K562 (cell line): Measurements from ENCODE around the gene ZDHHC14. TPM values are rescaled to one million over a fixed set of nuclear protein-coding genes. Genes with fewer than 3 reads are reported as not detected.

ENCODE experiments used
- ATAC-seq: fragments of 200-7000 bp; cut with Tn5 transposase; 3 replicates; pipeline ENCODE4 v1.9.1; 2020; ENCODE audit warnings: moderate library complexity
- BruUV-seq: library from RNA; stranded (reverse); fragments of 400-500 nt; replicated peaks from 2 replicates; lab custom pipeline; 2021; lab: Mats Ljungman, UMichigan
- CTCF ChIA-PET: fragments of 300-600 bp; formaldehyde crosslinking; extraction: SDS; loops from one replicate; lab custom pipeline; 2021; ENCODE audit warnings: low intra/inter-chr PET ratio; lab: Yijun Ruan, JAX
- POLR2A ChIA-PET: fragments of 300-600, 350-650 bp; sonication (Branson Sonifier 250); formaldehyde crosslinking; extraction: SDS; loops from one replicate; lab custom pipeline; 2021; ENCODE audit warnings: antibody characterized with exemption, inconsistent platforms; lab: Yijun Ruan, JAX
- DNase-seq, 4 experiments: peaks; one replicate each; pipeline versions ENCODE4 v3.0.0 to v3.0.0-alpha.2; 2011 to 2018; ENCODE audit warnings: low spot score in 3 of 4, mixed read lengths in 3 of 4; ENCODE audit errors: extremely low read depth in 1 of 4
- FAIRE-seq: peaks from 2 replicates; lab custom pipeline; 2011; peaks lifted over from hg19 to GRCh38; lab: Jason Lieb, UNC
- H2AFZ ChIP-seq: 2 replicates; pipeline ENCODE4 v1.6.0; 2011; ENCODE audit warnings: low read depth, low read length, control low read depth, inconsistent platforms
- H3K27ac ChIP-seq: fragments of 200-600 bp; 3 replicates; pipeline ENCODE4 v1.8.0; 2011; ENCODE audit warnings: low read depth, mild to moderate bottlenecking, control low read depth, inconsistent platforms, low read length, moderate library complexity, mixed read lengths; ENCODE audit errors: extremely low read depth
- H3K27me3 ChIP-seq, 2 experiments: fragments of 300-600 bp in 1 of 2; 2 replicates in 1 of 2; 3 replicates in 1 of 2; pipeline versions ENCODE4 v1.6.0 to v1.8.0; 2011; ENCODE audit warnings: inconsistent platforms in 2 of 2, low read length in 2 of 2, mild to moderate bottlenecking in 1 of 2, mixed read lengths in 1 of 2, moderate library complexity in 1 of 2; ENCODE audit not compliant: control insufficient read depth in 2 of 2, insufficient read depth in 2 of 2
- H3K36me3 ChIP-seq: fragments of 300-600 bp; 3 replicates; pipeline ENCODE4 v1.8.0; 2011; ENCODE audit warnings: mild to moderate bottlenecking, low read length, inconsistent platforms; ENCODE audit not compliant: control insufficient read depth, insufficient read depth
- H3K4me1 ChIP-seq, 2 experiments: fragments of 200-600 bp in 1 of 2; replicated peaks in 1 of 2; 2 replicates in 1 of 2; 3 replicates in 1 of 2; pipeline versions ENCODE4 v1.5.1 to v1.8.0; 2011; ENCODE audit warnings: inconsistent platforms in 2 of 2, low read length in 2 of 2, mild to moderate bottlenecking in 1 of 2, mixed read lengths in 1 of 2, moderate library complexity in 1 of 2; ENCODE audit not compliant: control insufficient read depth in 2 of 2, insufficient read depth in 2 of 2
- H3K4me2 ChIP-seq: 2 replicates; pipeline ENCODE4 v1.6.1; 2011; ENCODE audit warnings: low read length, control low read depth, inconsistent platforms, mixed read lengths; ENCODE audit not compliant: insufficient read depth
- H3K4me3 ChIP-seq: fragments of 200-600 bp; sonication (generic), shearing (Covaris generic); 2 replicates; pipeline ENCODE4 v1.5.1; 2016; ENCODE audit warnings: control low read depth, inconsistent platforms
- H3K79me2 ChIP-seq: fragments of 200-600 bp; 3 replicates; pipeline ENCODE4 v1.8.0; 2011; ENCODE audit warnings: low read length, inconsistent platforms; ENCODE audit not compliant: control insufficient read depth, insufficient read depth
- H3K9ac ChIP-seq, 2 experiments: 2 replicates each; pipeline versions ENCODE4 v1.6.0 to v1.6.1; 2011; ENCODE audit warnings: low read depth in 2 of 2, low read length in 2 of 2, control low read depth in 1 of 2, inconsistent platforms in 1 of 2, mild to moderate bottlenecking in 1 of 2, mixed read lengths in 1 of 2; ENCODE audit not compliant: insufficient read depth in 1 of 2
- H3K9me1 ChIP-seq: one replicate; pipeline ENCODE4 v1.6.0; 2011; ENCODE audit warnings: inconsistent platforms, mild to moderate bottlenecking, low read length, moderate library complexity; ENCODE audit not compliant: control insufficient read depth, insufficient read depth
- H3K9me3 ChIP-seq: replicated peaks from 2 replicates; pipeline ENCODE4 v1.5.1; 2011; ENCODE audit warnings: low read depth, low read length, inconsistent platforms; ENCODE audit not compliant: control insufficient read depth, insufficient read depth
- H4K20me1 ChIP-seq: replicated peaks from 2 replicates; pipeline ENCODE4 v1.6.1; 2011; ENCODE audit warnings: low read length, inconsistent platforms, mixed read lengths; ENCODE audit not compliant: control insufficient read depth, insufficient read depth
- CTCF ChIP-seq, 3 experiments: IDR thresholded peaks in 2 of 3; conservative IDR thresholded peaks in 1 of 3; 2 replicates each; pipeline ENCODE4 v1.5.1; 2011 to 2012; ENCODE audit warnings: low read length in 3 of 3, mild to moderate bottlenecking in 3 of 3, control low read depth in 2 of 3, improper control_type of control experiment in 1 of 3, inconsistent platforms in 1 of 3, low read depth in 1 of 3, mixed read lengths in 1 of 3, moderate library complexity in 1 of 3; ENCODE audit not compliant: insufficient read depth in 2 of 3
- DPF2 ChIP-seq: fragments of 450-650 bp; IDR thresholded peaks from 2 replicates; pipeline ENCODE4 v1.6.1; 2016
- E2F6 ChIP-seq, 2 experiments: IDR thresholded peaks; 2 replicates each; pipeline ENCODE4 v1.6.1; 2011; ENCODE audit warnings: borderline replicate concordance in 1 of 2, control low read depth in 1 of 2, low read depth in 1 of 2, low read length in 1 of 2, mild to moderate bottlenecking in 1 of 2, mixed read lengths in 1 of 2, moderate library complexity in 1 of 2; ENCODE audit not compliant: insufficient read depth in 1 of 2, insufficient read length in 1 of 2, poor library complexity in 1 of 2, severe bottlenecking in 1 of 2; ENCODE audit errors: extremely low read depth in 1 of 2
- GABPA ChIP-seq: fragments of 200-800 bp; sonication (Bioruptor generic); conservative IDR thresholded peaks from 2 replicates; pipeline ENCODE4 v1.6.1; 2016; ENCODE audit warnings: low read depth, missing genetic modification characterization, missing compliant biosample characterization
- HMBOX1 ChIP-seq: sonication (generic); IDR thresholded peaks from 2 replicates; pipeline ENCODE4 v1.6.1; 2016
- KAT7 ChIP-seq: sonication (generic); formaldehyde crosslinking; IDR thresholded peaks from 2 replicates; pipeline ENCODE4 v1.8.0; 2022; ENCODE audit warnings: missing genetic modification reagents, mild to moderate bottlenecking, borderline replicate concordance
- KLF1 ChIP-seq: fragments of 450-650 bp; IDR thresholded peaks from 2 replicates; pipeline ENCODE4 v1.6.1; 2016; ENCODE audit warnings: missing genetic modification characterization, missing compliant biosample characterization
- POLR2H ChIP-seq: IDR thresholded peaks from 2 replicates; pipeline ENCODE4 v1.6.1; 2016; ENCODE audit warnings: missing genetic modification characterization, low read depth, mild to moderate bottlenecking, control low read depth, missing compliant biosample characterization, moderate library complexity
- RCOR1 ChIP-seq, 2 experiments: IDR thresholded peaks; 2 replicates each; pipeline ENCODE4 v1.6.1; 2012; ENCODE audit warnings: low read depth in 2 of 2, low read length in 2 of 2, borderline replicate concordance in 1 of 2, improper control_type of control experiment in 1 of 2
- ZNF592 ChIP-seq: fragments of 450-650 bp; IDR thresholded peaks from 2 replicates; pipeline ENCODE4 v1.6.1; 2017; ENCODE audit warnings: antibody characterized with exemption, mild to moderate bottlenecking
- WGBS: fragments of 100-300 bp; shearing (Covaris generic); methylation state at CpG from one replicate; pipeline ENCODE4 v1.1.6; 2016; ENCODE audit warnings: low coverage, mixed read lengths; ENCODE audit not compliant: insufficient coverage; ENCODE audit errors: missing lambda C conversion rate; 5-methylcytosine and 5-hydroxymethylcytosine counted together
- in situ Hi-C: fragments of 300-500 bp; cut with MboI; formaldehyde crosslinking; loops from 4 replicates; pipeline ENCODE4 v1.15.0; 2018; ENCODE audit warnings: inconsistent platforms, mixed read lengths
- intact Hi-C: fragments of 100-400 bp; cut with micrococcal nuclease; formaldehyde crosslinking; loops from 2 replicates; pipeline ENCODE4 v1.14.2; 2022
- polyA plus RNA-seq, 8 experiments: library from polyadenylated mRNA; depleted of rRNA in 4 of 8; stranded (reverse) in 5 of 8; unstranded in 3 of 8; fragments of >200 nt; fragmentation: Nextera tagmentation in 2 of 8; fragmentation: Illumina TruSeq in 1 of 8; extraction: Ambion mirVana in 2 of 8; extraction: Trizol in 1 of 8; gene quantifications; 2 replicates each; pipeline versions ENCODE4 v1.2.1 to v1.2.3, GENCODE V29; 2011 to 2014; ENCODE audit warnings: inconsistent platforms in 1 of 8, missing spikeins in 1 of 8
- total RNA-seq, 7 experiments: library from RNA; depleted of rRNA in 6 of 7; stranded (reverse); fragments of >200 nt in 6 of 7; fragmentation: Illumina TruSeq in 2 of 7; extraction: Trizol in 2 of 7; gene quantifications; 2 replicates each; pipeline versions ENCODE4 v1.2.1 to v1.2.3, GENCODE V29; 2011 to 2021; ENCODE audit warnings: low replicate concordance in 1 of 7

ZDHHC14 gene
- total and polyA plus RNA-seq, 9 of the 15 experiments (the other 6 are each of a cell fraction or from before 2014, with no cell fraction given): 0.92 to 23.1 (median 13.8) TPM

- no peaks in the 10 kb centered on the region for H3K27me3 ChIP-seq
- no peaks in the 10 kb centered on the region for H3K9me1 ChIP-seq
- peaks cover 61% of the 10 kb centered on the region for H3K79me2 ChIP-seq
- CTCF ChIA-PET: no interaction called here
- WGBS: 11% methylated on average over 6 of the region's 6 CpGs
- peak overlapping the region; percentile 84 for H3K27ac ChIP-seq
- intact Hi-C loops: loop anchor here (5.0 kb wide), 1 partner anchor 77 kb away; no protein-coding TSS in a partner anchor
- peaks cover 3% of the 10 kb centered on the region; the same call in 1 of the 3 replicates for H3K36me3 ChIP-seq
- POLR2A ChIA-PET: interaction anchor here (0.6 to 2.6 kb wide), 10 partner anchors 8 to 1337 kb away, joined by 3 to 11 read pairs (median 3); no protein-coding TSS in a partner anchor
- DNase-seq (peak in 2 of 4 experiments; percentile 61 to 62), ATAC-seq (peak; percentile 56), FAIRE-seq (peak; percentile 56)
- H3K4me1 ChIP-seq: peaks cover 46 to 58% of the 10 kb centered on the region in 2 experiments
- H2AFZ ChIP-seq: peak overlapping the region; percentile 91
- no TSS peak for BruUV-seq
- peak overlapping the region; percentile 82 for H3K4me2 ChIP-seq
- in situ Hi-C loops: no loop called here
- H3K4me3 ChIP-seq: no peak overlapping the region
- no peaks in the 10 kb centered on the region for H4K20me1 ChIP-seq
- no peaks in the 10 kb centered on the region for H3K9me3 ChIP-seq
- H3K9ac ChIP-seq: peak overlapping the region; percentile 39 to 70; a peak in 3 of 4 replicates
- TF ChIP-seq CTCF (IDR thresholded peaks at IDR 0.05 in 2 of 3, conservative IDR thresholded peaks at IDR 0.05 in 1 of 3; ENCODE audit: insufficient read depth in 2 of 3, low read depth in 1 of 3, low read length in 3 of 3): peak in 1 of 3 experiments; percentile 15; a peak in 1 of 6 replicates
- 0 out of 2 replicates have a peak, but pooled peaks have one; percentile 28 for TF ChIP-seq KLF1 (tag)
- TF ChIP-seq POLR2H (tag): peak; percentile 31; the same call in 1 of the 2 replicates
- 0 out of 2 replicates have a peak, but pooled peaks have one; percentile 21 for TF ChIP-seq GABPA (tag)
- TF ChIP-seq DPF2: 0 out of 2 replicates have a peak, but pooled peaks have one; percentile 23
- peak; percentile 62; the same call in 1 of the 2 replicates for TF ChIP-seq HMBOX1
- TF ChIP-seq KAT7 (CRISPR knock-in tag): peak; percentile 7; the same call in 1 of the 2 replicates
- TF ChIP-seq E2F6 (IDR thresholded peaks at IDR 0.05; ENCODE audit: borderline replicate concordance in 1 of 2, extremely low read depth in 1 of 2, insufficient read depth in 1 of 2, insufficient read length in 1 of 2, low read depth in 1 of 2, low read length in 1 of 2, poor library complexity in 1 of 2, severe bottlenecking in 1 of 2): peak in 1 of 2 experiments; percentile 27
- 0 out of 2 replicates have a peak, but pooled peaks have one; percentile 80 for TF ChIP-seq ZNF592
- 0 out of 4 replicates have a peak, but pooled peaks of 1 of the 2 experiments have one; percentile 27 for TF ChIP-seq RCOR1 (IDR thresholded peaks at IDR 0.05; ENCODE audit: borderline replicate concordance in 1 of 2, low read depth in 2 of 2, low read length in 2 of 2)
Measured at GRCh38 chr6:157520596-157521361, 139.8 kb downstream of the ZDHHC14 start.
